ENCODE measurements around the gene TMLHE. TPM values are rescaled to one million over a fixed set of nuclear protein-coding genes. Genes with fewer than 3 reads are reported as not detected.
A peak's percentile ranks its signal among the peaks of the same experiment; 100 is the strongest.
"Not testable (repeated sequence)": the region's sequence is repeated elsewhere in the genome, so short reads cannot be mapped to it uniquely, and the experiment has no call there.

The TMLHE gene, protein sequence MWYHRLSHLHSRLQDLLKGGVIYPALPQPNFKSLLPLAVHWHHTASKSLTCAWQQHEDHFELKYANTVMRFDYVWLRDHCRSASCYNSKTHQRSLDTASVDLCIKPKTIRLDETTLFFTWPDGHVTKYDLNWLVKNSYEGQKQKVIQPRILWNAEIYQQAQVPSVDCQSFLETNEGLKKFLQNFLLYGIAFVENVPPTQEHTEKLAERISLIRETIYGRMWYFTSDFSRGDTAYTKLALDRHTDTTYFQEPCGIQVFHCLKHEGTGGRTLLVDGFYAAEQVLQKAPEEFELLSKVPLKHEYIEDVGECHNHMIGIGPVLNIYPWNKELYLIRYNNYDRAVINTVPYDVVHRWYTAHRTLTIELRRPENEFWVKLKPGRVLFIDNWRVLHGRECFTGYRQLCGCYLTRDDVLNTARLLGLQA
- total RNA-seq (2014; rRNA removed; shearing (Covaris generic)): 5.9 and 12.0 TPM in 2 replicates
- 10.3 and 11.5 TPM in 2 replicates for polyA plus RNA-seq (2016; fragmentation: Nextera tagmentation; extraction: Ambion mirVana)

DNA sequence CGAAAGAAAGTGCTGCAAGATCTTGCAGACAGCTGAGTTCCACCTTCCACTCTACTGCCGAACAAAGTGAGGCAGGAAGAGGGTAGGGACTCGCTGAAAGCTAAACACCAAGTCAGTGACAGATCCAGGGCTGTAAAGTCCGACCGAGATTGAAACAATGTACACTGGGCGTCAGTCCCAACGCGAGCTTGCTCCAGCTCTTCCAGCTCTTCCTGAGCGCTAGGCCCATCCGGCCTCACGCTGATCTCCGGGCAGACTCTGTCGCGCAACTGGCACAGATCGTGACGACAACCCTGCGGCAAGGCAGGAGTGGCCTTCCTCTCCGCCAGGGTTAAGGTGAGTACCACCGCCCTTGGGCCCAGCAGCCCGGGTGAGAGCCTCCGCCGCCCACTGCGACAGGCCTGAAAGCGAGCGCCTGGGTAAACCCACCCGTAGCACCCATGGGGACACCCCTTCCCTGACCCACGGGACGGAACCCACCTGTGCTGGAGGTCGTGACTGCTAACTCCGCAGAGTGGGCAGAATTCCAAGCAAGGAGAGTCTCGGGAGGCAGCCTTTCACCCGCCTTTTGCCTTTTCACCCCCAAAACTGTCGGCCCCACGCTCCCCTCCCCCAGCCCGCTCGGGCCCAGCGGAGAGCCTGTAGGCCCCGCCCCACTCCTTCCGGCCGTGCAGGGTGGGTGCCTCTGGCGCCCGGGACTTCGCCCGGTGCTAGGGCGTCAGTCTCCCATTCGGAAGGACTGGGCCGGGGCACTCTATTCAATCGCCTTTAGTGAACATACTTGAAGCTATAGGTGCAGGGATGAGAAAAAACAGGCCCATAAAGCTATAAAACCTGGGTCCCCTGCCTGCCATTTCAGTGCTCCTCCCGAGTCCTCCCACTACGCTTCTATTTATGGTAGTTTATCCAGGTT, at the start of gene TMLHE, which contains the start of gene SPRY3:
Gene TMLHE, minus strand, starts transcription at position 641 of the 913 bp plus-strand sequence. CDS start 67,676 bp downstream, outside the sequence.
Gene SPRY3, plus strand, starts transcription at position 275 of the 913 bp plus-strand sequence.
- Histone ChIP-seq H3K9me3 (ENCODE audit: low read depth) (no peaks in the 10 kb centered on the region), H2AFZ (peak within 1 kb of the TSS; percentile 99), H3K27ac (peak within 1 kb of the TSS; percentile 84), H3K27me3 (replicated peaks; ENCODE audit: insufficient read depth) (no peaks in the 10 kb centered on the region), H3K9ac (peak within 1 kb of the TSS; percentile 99), H3K4me2 (ENCODE audit: unreplicated experiment) (peak within 1 kb of the TSS; percentile 90), H3K4me3 (peak within 1 kb of the TSS; percentile 80), H3K4me1 (ENCODE audit: insufficient read depth) (0 out of 2 replicates have a peak, but pooled peaks cover 6% of the 10 kb centered on the region), H3K36me3 (ENCODE audit: low read depth) (no peaks in the 10 kb centered on the region; the same call in 1 of the 2 replicates), H3K79me2 (ENCODE audit: insufficient read depth) (peaks cover 46% of the 10 kb centered on the region), H3F3A (ENCODE audit: insufficient read depth) (peaks cover 9% of the 10 kb centered on the region; the same call in 1 of the 2 replicates), H4K20me1 (ENCODE audit: insufficient read depth) (no peaks in the 10 kb centered on the region), H3K9me2 (ENCODE audit: insufficient read depth) (no peaks in the 10 kb centered on the region)
- peak; percentile 74 for DNase-seq
- no peak for TF ChIP-seq EZH2phosphoT487 (IDR thresholded peaks at IDR 0.05; ENCODE audit: insufficient read depth, low read depth)
- TF ChIP-seq EZH2 (IDR thresholded peaks at IDR 0.05; ENCODE audit: insufficient read depth, poor library complexity, severe bottlenecking): no peak
- in situ Hi-C loops (cut with MboI): no loop called here
- WGBS, 2 experiments (ENCODE audit: low coverage in 1 of 2, low lambda C conversion rate in 2 of 2, missing lambda C conversion rate in 2 of 2): 1 to 2% methylated on average over 23 to 36 of the region's 50 CpGs

DNA sequence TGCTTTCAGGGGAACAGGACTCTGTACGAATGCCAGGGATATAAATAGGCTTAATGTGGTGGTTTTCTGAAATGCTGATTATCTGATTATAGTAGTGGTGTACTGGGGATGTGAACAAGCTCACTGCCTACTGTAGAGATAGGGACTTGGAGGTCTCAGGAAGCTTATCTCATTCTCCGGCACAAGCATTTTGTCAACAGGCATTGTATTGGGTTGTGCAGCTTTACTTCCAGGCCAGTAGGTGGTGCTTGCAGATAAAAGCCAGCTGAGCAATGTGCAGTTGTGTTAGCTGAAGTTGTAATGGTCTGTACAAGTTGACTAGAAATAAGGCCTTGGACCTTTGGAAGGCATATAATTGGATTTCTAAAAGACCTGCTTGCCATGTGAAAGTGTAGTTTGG, 49.5 kb upstream of the TMLHE start:
- DNase-seq: peak; percentile 4
- no peak overlapping the region for H2AFZ ChIP-seq
- no peaks in the 10 kb centered on the region for H3K4me1 ChIP-seq (ENCODE audit: insufficient read depth)
- H3K36me3 ChIP-seq (ENCODE audit: low read depth): no peaks in the 10 kb centered on the region
- H3F3A ChIP-seq (ENCODE audit: insufficient read depth): no peaks in the 10 kb centered on the region
- 59 to 64% methylated on average over 2 of the region's 2 CpGs for WGBS, 2 experiments (ENCODE audit: low coverage in 1 of 2, low lambda C conversion rate in 2 of 2, missing lambda C conversion rate in 2 of 2)
- TF ChIP-seq EZH2 (IDR thresholded peaks at IDR 0.05; ENCODE audit: insufficient read depth, poor library complexity, severe bottlenecking) (no peak), EZH2phosphoT487 (IDR thresholded peaks at IDR 0.05; ENCODE audit: insufficient read depth, low read depth) (no peak)
- no peak overlapping the region for H3K27ac ChIP-seq
- no peaks in the 10 kb centered on the region for H3K27me3 ChIP-seq (replicated peaks; ENCODE audit: insufficient read depth)
- in situ Hi-C loops (cut with MboI): no loop called here
- H3K9me2 ChIP-seq (ENCODE audit: insufficient read depth): no peaks in the 10 kb centered on the region
- no peak overlapping the region for H3K4me3 ChIP-seq
- no peaks in the 10 kb centered on the region for H3K9me3 ChIP-seq (ENCODE audit: low read depth)
- H3K79me2 ChIP-seq (ENCODE audit: insufficient read depth): no peaks in the 10 kb centered on the region
- no peak overlapping the region for H3K9ac ChIP-seq
- H4K20me1 ChIP-seq (ENCODE audit: insufficient read depth): no peaks in the 10 kb centered on the region
- no peak overlapping the region for H3K4me2 ChIP-seq (ENCODE audit: unreplicated experiment)

DNA sequence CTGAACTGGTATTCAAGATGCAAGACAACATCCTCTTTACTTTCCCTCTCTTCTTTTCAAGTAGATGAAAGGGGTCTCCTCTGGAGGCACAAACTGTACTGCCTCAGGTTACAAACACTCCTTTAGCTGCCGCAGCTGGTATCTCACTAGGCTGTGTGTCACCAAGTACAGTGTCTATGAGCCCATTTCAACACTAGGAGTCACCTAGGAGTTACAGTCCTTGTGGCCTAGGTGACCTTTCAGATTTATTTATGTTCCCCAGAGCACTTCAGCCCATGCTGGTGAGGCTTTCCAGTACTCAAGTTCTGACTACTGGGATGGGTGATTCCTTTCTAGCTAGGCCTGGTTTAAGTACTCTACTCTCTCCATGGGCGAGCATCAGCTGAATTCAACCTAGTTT, 32.4 kb upstream of the TMLHE start:
- in situ Hi-C loops (cut with MboI): no loop called here
- 90 to 100% methylated on average over 2 of the region's 2 CpGs for WGBS, 2 experiments (ENCODE audit: low coverage in 1 of 2, low lambda C conversion rate in 2 of 2, missing lambda C conversion rate in 2 of 2)

DNA sequence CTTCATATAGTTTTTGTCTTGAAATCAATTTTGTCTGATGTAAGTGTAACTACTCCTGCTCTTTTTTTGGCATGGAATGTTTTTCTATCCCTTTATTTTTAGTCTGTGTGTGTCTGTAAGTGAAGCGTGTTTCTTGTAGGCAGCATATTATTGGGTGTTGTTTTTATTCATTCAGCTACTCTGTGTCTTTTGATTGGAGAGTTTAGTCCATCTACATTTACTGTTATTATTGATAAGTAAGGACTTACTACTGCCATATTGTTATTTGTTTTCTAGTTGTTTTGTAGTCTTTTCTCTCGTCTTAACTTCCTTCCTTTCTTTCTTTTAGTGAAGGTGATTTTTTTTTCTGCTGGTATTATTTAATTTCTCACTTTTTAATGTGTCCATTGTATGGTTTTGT, 30.5 kb upstream of the TMLHE start:
- Histone ChIP-seq H4K20me1 (ENCODE audit: insufficient read depth) (no peaks in the 10 kb centered on the region), H3F3A (ENCODE audit: insufficient read depth) (no peaks in the 10 kb centered on the region), H3K4me1 (ENCODE audit: insufficient read depth) (no peaks in the 10 kb centered on the region), H3K4me3 (no peak overlapping the region), H3K9ac (no peak overlapping the region), H3K9me3 (ENCODE audit: low read depth) (no peaks in the 10 kb centered on the region), H3K9me2 (ENCODE audit: insufficient read depth) (no peaks in the 10 kb centered on the region), H3K27ac (no peak overlapping the region), H3K4me2 (ENCODE audit: unreplicated experiment) (no peak overlapping the region), H2AFZ (no peak overlapping the region), H3K36me3 (ENCODE audit: low read depth) (no peaks in the 10 kb centered on the region), H3K27me3 (replicated peaks; ENCODE audit: insufficient read depth) (no peaks in the 10 kb centered on the region), H3K79me2 (ENCODE audit: insufficient read depth) (no peaks in the 10 kb centered on the region)
- TF ChIP-seq EZH2phosphoT487 (IDR thresholded peaks at IDR 0.05; ENCODE audit: insufficient read depth, low read depth) (no peak), EZH2 (IDR thresholded peaks at IDR 0.05; ENCODE audit: insufficient read depth, poor library complexity, severe bottlenecking) (no peak)
- in situ Hi-C loops (cut with MboI): no loop called here
- no peak for DNase-seq
- 93 to 95% methylated on average over 2 of the region's 2 CpGs for WGBS, 2 experiments (ENCODE audit: low coverage in 1 of 2, low lambda C conversion rate in 2 of 2, missing lambda C conversion rate in 2 of 2)

More for the DNA sequence above, 32.4 kb upstream of the TMLHE start:
- Histone ChIP-seq H3K27me3 (replicated peaks; ENCODE audit: insufficient read depth) (no peaks in the 10 kb centered on the region), H3K36me3 (ENCODE audit: low read depth) (no peaks in the 10 kb centered on the region), H3K9me3 (ENCODE audit: low read depth) (no peaks in the 10 kb centered on the region), H2AFZ (no peak overlapping the region), H3K4me3 (no peak overlapping the region), H3K79me2 (ENCODE audit: insufficient read depth) (no peaks in the 10 kb centered on the region), H3K4me1 (ENCODE audit: insufficient read depth) (no peaks in the 10 kb centered on the region), H3K9me2 (ENCODE audit: insufficient read depth) (no peaks in the 10 kb centered on the region), H3K4me2 (ENCODE audit: unreplicated experiment) (no peak overlapping the region), H3F3A (ENCODE audit: insufficient read depth) (no peaks in the 10 kb centered on the region), H3K27ac (no peak overlapping the region), H3K9ac (no peak overlapping the region), H4K20me1 (ENCODE audit: insufficient read depth) (no peaks in the 10 kb centered on the region)
- no peak for DNase-seq
- TF ChIP-seq EZH2phosphoT487 (IDR thresholded peaks at IDR 0.05; ENCODE audit: insufficient read depth, low read depth) (no peak), EZH2 (IDR thresholded peaks at IDR 0.05; ENCODE audit: insufficient read depth, poor library complexity, severe bottlenecking) (no peak)

DNA sequence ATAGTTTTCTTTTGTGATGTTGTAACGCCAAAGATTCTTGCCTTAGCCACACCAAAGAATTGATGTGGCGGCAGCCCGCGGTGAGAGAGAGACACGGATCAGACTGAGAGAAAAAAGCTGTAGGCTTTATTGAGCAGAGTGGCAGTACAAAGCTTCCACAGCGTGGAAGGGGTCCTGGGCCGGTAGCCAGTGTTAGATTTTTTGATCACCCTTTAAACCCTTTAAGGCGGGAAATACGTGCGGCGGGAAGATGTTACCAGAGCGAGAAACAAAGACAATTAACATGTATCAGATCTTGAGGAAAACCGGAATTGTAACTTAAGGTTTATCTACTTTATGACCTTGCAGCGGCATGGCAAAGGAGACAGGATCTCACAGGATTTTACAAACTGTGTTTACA, 28.6 kb upstream of the TMLHE start:
- peak overlapping the region; percentile 76 for H2AFZ ChIP-seq
- H4K20me1 ChIP-seq (ENCODE audit: insufficient read depth); H3K27me3 ChIP-seq (replicated peaks; ENCODE audit: insufficient read depth); H3K9me2 ChIP-seq (ENCODE audit: insufficient read depth); H3K27ac ChIP-seq; H3K4me1 ChIP-seq (ENCODE audit: insufficient read depth); H3K79me2 ChIP-seq (ENCODE audit: insufficient read depth); in situ Hi-C loops (cut with MboI); H3F3A ChIP-seq (ENCODE audit: insufficient read depth); H3K36me3 ChIP-seq (ENCODE audit: low read depth); H3K9me3 ChIP-seq (ENCODE audit: low read depth): not testable (repeated sequence)
- H3K9ac ChIP-seq: peak overlapping the region; percentile 57
- DNase-seq: peak; percentile 9
- peak overlapping the region; percentile 54 for H3K4me2 ChIP-seq (ENCODE audit: unreplicated experiment)
- peak overlapping the region; percentile 71 for H3K4me3 ChIP-seq
- WGBS, 2 experiments (ENCODE audit: low coverage in 1 of 2, low lambda C conversion rate in 2 of 2, missing lambda C conversion rate in 2 of 2): 23 to 42% methylated on average over 14 of the region's 14 CpGs
